NT2/D1 (cell line): Measurements from ENCODE around the gene RND2.

Experiments
- SUZ12 ChIP-seq: IDR thresholded peaks from 2 replicates; pipeline ENCODE4 v1.6.1; 2011; ENCODE audit not compliant: insufficient read length, insufficient read depth; ENCODE audit errors: extremely low read depth
- YY1 ChIP-seq: IDR thresholded peaks from 2 replicates; pipeline ENCODE4 v1.6.1; 2011; ENCODE audit not compliant: insufficient read length, insufficient read depth

GRCh38 chr17:43051969-43052368 is 26.9 kb downstream of the RND2 start:
- TF ChIP-seq YY1 (no peak), SUZ12 (no peak)
